Stimulated activated CD4-positive, alpha-beta T cell treated with anti-CD3 and anti-CD28 coated beads, TNF-alpha, amount 100 ng/mL, for 1 hour (primary cell): Measurements from ENCODE around the gene CXADR.

Source experiments
- DNase-seq, 3 donors: peaks; one replicate each; pipeline ENCODE4 v3.0.0-alpha.2; 2020; ENCODE audit warnings: low read depth in 3 of 3, low spot score in 1 of 3

CXADR gene

GRCh38 chr21:17585875-17586450, 73.1 kb downstream of the CXADR start:
- no peak for DNase-seq

GRCh38 chr21:17590430-17590829, 77.6 kb downstream of the CXADR start:
- no peak for DNase-seq

GRCh38 chr21:17597680-17598079, 84.8 kb downstream of the CXADR start:
- DNase-seq, result no peak

GRCh38 chr21:17598437-17598836, 85.6 kb downstream of the CXADR start:
- DNase-seq, result no peak

- no peak for DNase-seq
These were observed 90.0 kb downstream of the CXADR start for GRCh38 chr21:17602874-17603273.

- DNase-seq, result no peak
These were observed 94.8 kb downstream of the CXADR start for GRCh38 chr21:17607684-17608083.

- DNase-seq, result no peak
These were observed 96.8 kb downstream of the CXADR start for GRCh38 chr21:17609681-17610080.

GRCh38 chr21:17610911-17611310, 98.1 kb downstream of the CXADR start:
- no peak for DNase-seq

GRCh38 chr21:17611414-17612022, 98.7 kb downstream of the CXADR start:
- DNase-seq, result peak; percentile 45 to 56 (median 54)

GRCh38 chr21:17612023-17612564, 99.3 kb downstream of the CXADR start:
- peak in 1 of 3 donors; percentile 16 for DNase-seq

- peak; percentile 53 to 71 (median 66) for DNase-seq
These were observed 99.9 kb downstream of the CXADR start, which contains the start of gene BTG3 for GRCh38 chr21:17612565-17613241. TSS of gene BTG3 (minus strand) at chr21:17612901. CDS start at chr21:17609144, 3,757 bp downstream.

GRCh38 chr21:17613242-17613676, 100.4 kb downstream of the CXADR start:
- no peak for DNase-seq

- no peak for DNase-seq
These were observed 104.0 kb downstream of the CXADR start for GRCh38 chr21:17616831-17617230.

- DNase-seq, result no peak
These were observed 109.2 kb downstream of the CXADR start for GRCh38 chr21:17622018-17622417.

- no peak for DNase-seq
These were observed 118.4 kb downstream of the CXADR start for GRCh38 chr21:17631195-17631594.

GRCh38 chr21:17636711-17637110, 123.9 kb downstream of the CXADR start:
- DNase-seq, result no peak

- DNase-seq, result no peak
These were observed 128.0 kb downstream of the CXADR start for GRCh38 chr21:17640821-17641220.
